HG03175 (cell line): ENCODE data around the gene CALHM3.
"Not testable (repeated sequence)": the region's sequence is repeated elsewhere in the genome, so short reads cannot be mapped to it uniquely, and the experiment has no call there.

ENCODE experiments used
- ATAC-seq: cut with Tn5 transposase; IDR thresholded peaks from one replicate; pipeline ENCODE4 v1.9.1; 2021; ENCODE audit warnings: mild to moderate bottlenecking, moderate library complexity; ENCODE audit not compliant: unreplicated experiment

The CALHM3 gene

GRCh38 chr10:103502849-103503660, 24.0 kb upstream of the CALHM3 start:
- ATAC-seq = no peak

- ATAC-seq = no peak
Observed at GRCh38 chr10:103501186-103501585, 22.1 kb upstream of the CALHM3 start.

- ATAC-seq = no peak
Observed at GRCh38 chr10:103500481-103500880, 21.4 kb upstream of the CALHM3 start.

GRCh38 chr10:103499881-103500280, 20.8 kb upstream of the CALHM3 start:
- ATAC-seq = no peak

GRCh38 chr10:103498936-103499638, 20.0 kb upstream of the CALHM3 start:
- no peak for ATAC-seq

GRCh38 chr10:103497161-103497915, 18.3 kb upstream of the CALHM3 start:
- ATAC-seq = no peak

GRCh38 chr10:103495321-103495720, 16.3 kb upstream of the CALHM3 start:
- ATAC-seq = no peak

GRCh38 chr10:103493916-103494877, 15.2 kb upstream of the CALHM3 start:
- ATAC-seq = no peak

- ATAC-seq = no peak
Observed at GRCh38 chr10:103493362-103493915, 14.4 kb upstream of the CALHM3 start, which contains the start of gene NEURL1. Gene NEURL1 (plus strand): TSS chr10:103493705. CDS start chr10:103494388, 683 bp downstream.

- no peak for ATAC-seq
Observed at GRCh38 chr10:103492655-103493261, 13.7 kb upstream of the CALHM3 start.

GRCh38 chr10:103491729-103492364, 12.8 kb upstream of the CALHM3 start:
- ATAC-seq = no peak

GRCh38 chr10:103490986-103491314, 11.9 kb upstream of the CALHM3 start:
- ATAC-seq = peak; percentile 25

GRCh38 chr10:103487410-103487708, 8.3 kb upstream of the CALHM3 start:
- ATAC-seq = no peak

- not testable (repeated sequence) for ATAC-seq
Observed at GRCh38 chr10:103486635-103487409, 7.8 kb upstream of the CALHM3 start.

GRCh38 chr10:103481974-103482531, 3.0 kb upstream of the CALHM3 start:
- peak; percentile 62 for ATAC-seq

- no peak for ATAC-seq
Observed at GRCh38 chr10:103480521-103480920, 1.5 kb upstream of the CALHM3 start.

GRCh38 chr10:103478671-103479070, 369 bp downstream of the CALHM3 start:
- no peak for ATAC-seq

- ATAC-seq = no peak
Observed at GRCh38 chr10:103476046-103476768, 2.8 kb downstream of the CALHM3 start.
